Kidney tubule cell (primary cell): ENCODE data around the gene LGI4.

Experiments used
- DNase-seq: peaks from one replicate; pipeline ENCODE4 v3.0.0-alpha.2; 2018; ENCODE audit warnings: low spot score

LGI4 gene

DNA sequence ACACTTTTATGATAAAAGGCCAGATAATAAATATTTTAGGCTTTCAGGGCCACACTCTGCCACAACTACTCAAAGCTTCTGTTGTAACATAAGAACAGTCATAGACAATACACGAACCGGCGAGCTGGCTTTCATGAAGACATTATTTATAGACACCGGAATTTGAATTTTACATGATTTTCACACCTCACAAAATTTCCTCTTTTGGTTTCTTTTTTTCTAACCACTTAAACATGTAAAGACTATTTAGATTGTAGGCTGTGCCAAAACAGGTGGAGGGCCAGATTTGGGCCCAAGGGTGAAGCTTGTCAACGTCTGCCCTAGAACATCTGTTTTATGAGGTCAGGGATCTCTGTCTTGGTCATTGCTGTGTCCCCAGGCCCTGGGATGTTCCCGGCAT is 48.9 kb downstream of the LGI4 start:
- no peak for DNase-seq

- DNase-seq: no peak
Measured at GRCh38 chr19:35084509-35084762, 50.4 kb downstream of the LGI4 start.

- no peak for DNase-seq
Measured at GRCh38 chr19:35083691-35084508, 51.0 kb downstream of the LGI4 start.

- DNase-seq: no peak
Measured at GRCh38 chr19:35081201-35081600, 53.7 kb downstream of the LGI4 start.

DNA sequence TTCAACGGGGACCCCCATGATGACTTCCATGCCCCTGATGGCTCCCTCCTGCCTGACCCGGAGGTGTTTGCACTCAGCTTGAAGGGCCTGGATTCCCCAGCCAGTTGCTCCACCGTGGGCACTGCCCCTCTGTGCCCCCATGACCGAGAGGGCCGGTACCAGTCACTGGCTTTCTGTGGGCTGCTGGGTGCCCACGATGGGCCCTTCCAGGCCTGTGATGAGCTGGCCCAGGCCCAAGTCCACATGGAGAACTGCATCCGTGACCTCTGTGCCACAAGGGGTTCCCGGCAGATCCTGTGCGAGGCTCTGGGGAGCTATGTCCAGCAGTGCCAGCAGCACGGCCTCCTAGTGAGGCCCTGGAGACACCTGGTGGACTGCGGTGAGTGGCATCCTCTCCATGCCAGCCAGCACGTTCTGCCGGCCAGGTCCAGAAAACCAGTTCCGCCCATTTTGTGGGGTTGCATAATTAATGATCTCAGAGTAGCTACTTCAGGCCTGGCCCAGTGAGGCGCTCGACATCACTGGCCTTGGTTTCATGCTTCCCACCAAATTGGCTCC is 54.2 kb downstream of the LGI4 start:
- no peak for DNase-seq

GRCh38 chr19:35079826-35080225 is 55.0 kb downstream of the LGI4 start:
- DNase-seq: no peak

- DNase-seq: no peak
Measured at GRCh38 chr19:35077411-35078223, 57.2 kb downstream of the LGI4 start.

GRCh38 chr19:35076657-35077056 is 58.2 kb downstream of the LGI4 start:
- DNase-seq: no peak

DNA sequence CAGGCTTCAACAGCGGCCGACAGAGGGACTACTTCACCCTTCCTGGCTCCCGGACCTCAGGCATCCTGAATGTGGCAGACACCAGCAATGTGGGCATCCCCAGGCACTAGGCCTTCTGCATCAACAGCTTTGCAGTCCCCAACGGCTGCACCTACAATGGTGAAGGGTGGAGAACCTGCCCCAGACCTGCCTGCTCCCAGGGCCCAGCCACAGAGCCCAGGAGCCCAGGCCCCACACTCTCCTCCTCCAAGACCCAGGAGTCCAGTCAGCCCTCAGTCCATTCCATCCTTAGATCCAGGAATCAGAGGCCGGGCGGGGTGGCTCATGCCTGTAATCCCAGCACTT is 58.9 kb downstream of the LGI4 start:
- DNase-seq: no peak

DNA sequence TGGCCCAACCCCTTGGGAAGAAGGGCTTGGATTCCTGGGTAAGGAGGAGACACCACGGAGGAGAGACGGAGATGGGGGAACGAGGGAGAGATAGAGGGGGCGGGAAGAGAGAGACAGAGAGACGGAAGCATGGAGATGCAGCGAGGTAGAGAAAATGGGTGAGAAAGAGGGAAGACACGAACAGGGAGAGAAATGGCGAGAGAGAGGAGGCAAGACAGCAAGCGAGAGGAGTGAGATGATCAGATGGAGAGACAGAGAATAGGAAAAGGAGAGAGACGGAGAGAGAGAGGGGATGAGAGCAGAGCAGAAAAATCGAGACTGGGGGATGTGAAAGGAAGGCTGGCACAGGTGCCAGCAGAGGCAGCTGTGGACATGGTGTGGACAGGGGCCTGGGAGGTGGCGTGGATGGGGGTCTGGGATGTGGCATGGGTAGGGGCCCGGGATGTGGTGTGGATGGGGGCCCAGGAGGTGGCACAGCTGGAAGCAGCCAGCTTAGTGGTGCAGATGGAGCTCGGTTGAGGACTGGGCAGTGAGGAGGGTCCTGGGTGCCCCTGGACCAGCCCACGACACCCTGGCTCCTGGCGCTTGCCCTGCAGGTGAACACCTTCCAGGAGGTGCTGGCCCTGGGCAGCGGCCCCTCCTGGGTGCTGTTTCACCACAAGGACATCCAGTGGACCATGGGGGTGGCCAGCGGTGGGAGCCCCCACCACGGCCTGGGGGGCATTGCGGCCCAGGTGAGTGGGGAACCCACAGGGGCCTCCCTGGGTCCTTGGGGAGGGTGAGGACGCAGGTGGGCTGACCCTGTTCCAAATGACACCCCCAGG is 59.4 kb downstream of the LGI4 start:
- DNase-seq: no peak
